HepG2 (cell line): Measurements from ENCODE around the gene TSGA10. TPM values are rescaled to one million over a fixed set of nuclear protein-coding genes. Genes with fewer than 3 reads are reported as not detected.

Experiments used
- DNMT1 ChIP-seq: sonication (generic); formaldehyde crosslinking; IDR thresholded peaks from 2 replicates; pipeline ENCODE4 v1.5.1; 2020; ENCODE audit warnings: mild to moderate bottlenecking, missing genetic modification reagents
- GATAD1 ChIP-seq: IDR thresholded peaks from 2 replicates; pipeline ENCODE4 v1.6.1; 2016; ENCODE audit warnings: missing genetic modification reagents, missing compliant biosample characterization
- HHEX ChIP-seq: IDR thresholded peaks from 2 replicates; pipeline ENCODE4 v1.6.1; 2016; ENCODE audit warnings: control low read depth
- KAT7 ChIP-seq: IDR thresholded peaks from 2 replicates; pipeline ENCODE4 v1.6.1; 2018; ENCODE audit warnings: borderline replicate concordance, missing compliant biosample characterization
- NFKB2 ChIP-seq: sonication (generic); formaldehyde crosslinking; IDR thresholded peaks from 2 replicates; pipeline ENCODE4 v1.4.0; 2020; ENCODE audit warnings: missing genetic modification reagents, borderline replicate concordance
- NFYB ChIP-seq: sonication (generic); formaldehyde crosslinking; IDR thresholded peaks from 2 replicates; pipeline ENCODE4 v1.4.0; 2020; ENCODE audit warnings: missing genetic modification reagents
- NR2F1 ChIP-seq, 2 experiments: fragments of 450-650 bp in 1 of 2; formaldehyde crosslinking in 1 of 2; IDR thresholded peaks; 2 replicates each; pipeline versions ENCODE4 v1.5.0 to v1.6.1; 2016 to 2020; ENCODE audit warnings: mild to moderate bottlenecking in 1 of 2, missing compliant biosample characterization in 1 of 2, missing genetic modification reagents in 1 of 2, moderate library complexity in 1 of 2
- PHF20 ChIP-seq: sonication (generic); formaldehyde crosslinking; IDR thresholded peaks from 2 replicates; pipeline ENCODE4 v1.5.0; 2020; ENCODE audit warnings: mild to moderate bottlenecking, missing genetic modification reagents
- PLRG1 ChIP-seq: fragments of 450-650 bp; conservative IDR thresholded peaks from 2 replicates; pipeline ENCODE4 v1.6.1; 2016
- POLR2G ChIP-seq: fragments of 200-400 bp; formaldehyde crosslinking; IDR thresholded peaks from 2 replicates; pipeline ENCODE4 v1.6.1; 2018; ENCODE audit warnings: mild to moderate bottlenecking, low read depth, low read length, moderate library complexity
- RFX1 ChIP-seq: fragments of 450-650 bp; IDR thresholded peaks from 2 replicates; pipeline ENCODE4 v1.6.1; 2017
- RFXANK ChIP-seq: IDR thresholded peaks from 2 replicates; pipeline ENCODE4 v1.6.1; 2016
- SRSF9 ChIP-seq: fragments of 200-400 bp; formaldehyde crosslinking; IDR thresholded peaks from 2 replicates; pipeline ENCODE4 v1.6.1; 2018; ENCODE audit warnings: borderline replicate concordance, mild to moderate bottlenecking, low read depth, low read length; ENCODE audit not compliant: insufficient read depth, poor library complexity, severe bottlenecking
- TBX3 ChIP-seq: fragments of 450-650 bp; IDR thresholded peaks from 2 replicates; pipeline ENCODE4 v1.6.1; 2017; ENCODE audit warnings: antibody characterized with exemption, mild to moderate bottlenecking, inconsistent platforms, borderline replicate concordance
- TSC22D2 ChIP-seq: sonication (generic); formaldehyde crosslinking; IDR thresholded peaks from 2 replicates; pipeline ENCODE4 v1.5.1; 2020; ENCODE audit warnings: missing genetic modification reagents, mild to moderate bottlenecking, borderline replicate concordance
- ZNF138 ChIP-seq: sonication (generic); formaldehyde crosslinking; IDR thresholded peaks from 2 replicates; pipeline ENCODE4 v1.5.0; 2020; ENCODE audit warnings: mild to moderate bottlenecking, low read depth, missing genetic modification reagents
- ZNF143 ChIP-seq: sonication (generic); formaldehyde crosslinking; IDR thresholded peaks from 2 replicates; pipeline ENCODE4 v1.4.0; 2020; ENCODE audit warnings: missing genetic modification reagents
- ZNF160 ChIP-seq: sonication (generic); formaldehyde crosslinking; IDR thresholded peaks from 2 replicates; pipeline ENCODE4 v1.8.0; 2022; ENCODE audit warnings: mild to moderate bottlenecking, inconsistent platforms, missing genetic modification reagents
- ZNF362 ChIP-seq: sonication (generic); formaldehyde crosslinking; IDR thresholded peaks from 2 replicates; pipeline ENCODE4 v1.4.0; 2020; ENCODE audit warnings: missing genetic modification reagents, mild to moderate bottlenecking, borderline replicate concordance
- ZNF547 ChIP-seq: sonication (generic); formaldehyde crosslinking; IDR thresholded peaks from 2 replicates; pipeline ENCODE4 v1.5.1; 2020; ENCODE audit warnings: mild to moderate bottlenecking, missing genetic modification reagents
- ZNF589 ChIP-seq: sonication (generic); formaldehyde crosslinking; conservative IDR thresholded peaks from 2 replicates; pipeline ENCODE4 v1.8.0; 2022; ENCODE audit warnings: mild to moderate bottlenecking, moderate library complexity, missing genetic modification reagents
- ZZZ3 ChIP-seq: sonication (generic); formaldehyde crosslinking; IDR thresholded peaks from 2 replicates; pipeline ENCODE4 v1.4.0; 2020; ENCODE audit warnings: missing genetic modification reagents, mild to moderate bottlenecking, borderline replicate concordance
- polyA plus RNA-seq, 8 experiments: library from polyadenylated mRNA; depleted of rRNA in 3 of 8; stranded (reverse) in 7 of 8; unstranded in 1 of 8; fragments of >200 nt; fragmentation: Illumina TruSeq in 4 of 8; extraction: Trizol in 4 of 8; gene quantifications; 2 replicates each; pipeline versions ENCODE4 v1.2.1 to v1.2.3, GENCODE V29; 2011 to 2016; ENCODE audit warnings: low read depth in 4 of 8, missing spikeins in 1 of 8, mixed read lengths in 1 of 8; ENCODE audit not compliant: insufficient read depth in 1 of 8
- total RNA-seq, 5 experiments: library from RNA; depleted of rRNA; stranded (reverse); fragments of >200 nt; fragmentation: Illumina TruSeq; extraction: Trizol; gene quantifications; 2 replicates each; pipeline ENCODE4 v1.2.3, GENCODE V29; 2016; ENCODE audit warnings: low read depth in 1 of 5
- TF ChIP-seq, protein P1 (sequence below): sonication (generic); formaldehyde crosslinking; IDR thresholded peaks from 2 replicates; pipeline ENCODE4 v1.5.1; 2020; ENCODE audit warnings: missing genetic modification reagents, mild to moderate bottlenecking, borderline replicate concordance
- TF ChIP-seq, protein P2 (sequence below): sonication (generic); formaldehyde crosslinking; conservative IDR thresholded peaks from 2 replicates; pipeline ENCODE4 v1.8.0; 2022; ENCODE audit warnings: mild to moderate bottlenecking, moderate library complexity, missing genetic modification reagents
- TF ChIP-seq, protein P3 (sequence below): sonication (generic); formaldehyde crosslinking; IDR thresholded peaks from 2 replicates; pipeline ENCODE4 v1.4.0; 2020; ENCODE audit warnings: mild to moderate bottlenecking, missing genetic modification reagents

Gene TSGA10
- total and polyA plus RNA-seq, 2 of the 13 experiments (the other 11 are each of a cell fraction or from before 2014, with no cell fraction given): 4.7 to 13.1 TPM

DNA sequence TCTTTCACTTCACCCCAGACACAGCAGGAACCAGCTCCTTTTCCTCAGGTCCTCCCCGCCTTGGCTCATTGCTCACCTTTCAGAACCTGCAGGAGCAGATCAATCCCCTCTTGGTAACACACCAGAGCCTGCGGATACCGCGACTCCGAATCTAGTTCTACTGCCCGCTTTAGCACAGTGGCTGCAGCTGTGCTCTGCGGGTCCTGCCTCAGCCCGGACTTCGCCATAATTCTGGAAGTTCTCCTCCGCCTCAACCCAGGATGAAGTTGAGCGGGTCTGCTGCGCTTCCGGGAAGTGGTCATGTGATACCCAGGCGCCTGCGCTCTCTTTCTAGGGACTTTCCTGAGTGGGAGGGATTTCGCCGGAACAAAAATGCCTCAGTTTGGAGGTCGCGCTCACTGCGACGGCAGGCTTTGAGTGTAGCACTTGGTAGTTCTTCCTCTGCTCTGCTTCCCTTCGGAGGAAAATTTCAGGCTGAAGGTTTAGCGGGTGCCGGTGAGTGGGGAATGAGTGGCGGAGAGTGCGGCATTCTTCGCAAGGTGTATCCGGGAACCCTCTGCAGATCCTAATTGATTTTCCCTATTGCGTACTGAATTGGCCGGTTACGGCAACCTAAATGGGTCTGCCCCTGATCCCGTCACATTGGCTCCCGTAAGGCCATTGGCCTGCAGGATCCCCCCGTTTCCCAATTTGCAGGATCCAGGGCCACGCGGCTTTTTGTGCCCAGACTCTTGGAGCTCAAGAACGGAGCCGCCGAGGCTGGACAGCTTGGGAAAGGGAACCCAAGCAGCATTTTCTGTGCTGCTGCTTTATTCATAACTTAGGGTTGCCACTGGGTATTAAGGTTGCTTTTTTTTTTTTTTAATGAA, 26.2 kb upstream of the TSGA10 start, which contains the start of the genes MITD1 and MRPL30 (continued):
- TF ChIP-seq, protein P1, sequence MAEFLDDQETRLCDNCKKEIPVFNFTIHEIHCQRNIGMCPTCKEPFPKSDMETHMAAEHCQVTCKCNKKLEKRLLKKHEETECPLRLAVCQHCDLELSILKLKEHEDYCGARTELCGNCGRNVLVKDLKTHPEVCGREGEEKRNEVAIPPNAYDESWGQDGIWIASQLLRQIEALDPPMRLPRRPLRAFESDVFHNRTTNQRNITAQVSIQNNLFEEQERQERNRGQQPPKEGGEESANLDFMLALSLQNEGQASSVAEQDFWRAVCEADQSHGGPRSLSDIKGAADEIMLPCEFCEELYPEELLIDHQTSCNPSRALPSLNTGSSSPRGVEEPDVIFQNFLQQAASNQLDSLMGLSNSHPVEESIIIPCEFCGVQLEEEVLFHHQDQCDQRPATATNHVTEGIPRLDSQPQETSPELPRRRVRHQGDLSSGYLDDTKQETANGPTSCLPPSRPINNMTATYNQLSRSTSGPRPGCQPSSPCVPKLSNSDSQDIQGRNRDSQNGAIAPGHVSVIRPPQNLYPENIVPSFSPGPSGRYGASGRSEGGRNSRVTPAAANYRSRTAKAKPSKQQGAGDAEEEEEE (CRISPR knock-in tag): no peak
- TF ChIP-seq ZNF160 (peak; percentile 76; the same call in 1 of the 2 replicates), ZNF589 (CRISPR knock-in tag) (peak; percentile 89; the same call in 1 of the 2 replicates), POLR2G (peak; percentile 96), NFYB (CRISPR knock-in tag) (peak; percentile 60), TBX3 (no peak), NFKB2 (CRISPR knock-in tag) (peak; percentile 74; the same call in 1 of the 2 replicates), PLRG1 (no peak), TSC22D2 (CRISPR knock-in tag) (peak; percentile 99; the same call in 1 of the 2 replicates), ZZZ3 (no peak; the same call in 1 of the 2 replicates), SRSF9 (no peak), PHF20 (CRISPR knock-in tag) (peak; percentile 99), GATAD1 (CRISPR knock-in tag) (peak; percentile 99), NR2F1 (CRISPR knock-in tag; IDR thresholded peaks at IDR 0.05) (peak in 1 of 2 experiments; percentile 18; a peak in 1 of 4 replicates), HHEX (CRISPR knock-in tag) (peak; percentile 36; the same call in 1 of the 2 replicates), ZNF362 (CRISPR knock-in tag) (no peak), KAT7 (CRISPR knock-in tag) (peak; percentile 95), RFX1 (no peak), DNMT1 (CRISPR knock-in tag) (peak; percentile 97), ZNF547 (CRISPR knock-in tag) (peak; percentile 99), ZNF143 (peak; percentile 86), ZNF138 (CRISPR knock-in tag) (no peak; the same call in 1 of the 2 replicates), RFXANK (peak; percentile 93)
- TF ChIP-seq, protein P2, sequence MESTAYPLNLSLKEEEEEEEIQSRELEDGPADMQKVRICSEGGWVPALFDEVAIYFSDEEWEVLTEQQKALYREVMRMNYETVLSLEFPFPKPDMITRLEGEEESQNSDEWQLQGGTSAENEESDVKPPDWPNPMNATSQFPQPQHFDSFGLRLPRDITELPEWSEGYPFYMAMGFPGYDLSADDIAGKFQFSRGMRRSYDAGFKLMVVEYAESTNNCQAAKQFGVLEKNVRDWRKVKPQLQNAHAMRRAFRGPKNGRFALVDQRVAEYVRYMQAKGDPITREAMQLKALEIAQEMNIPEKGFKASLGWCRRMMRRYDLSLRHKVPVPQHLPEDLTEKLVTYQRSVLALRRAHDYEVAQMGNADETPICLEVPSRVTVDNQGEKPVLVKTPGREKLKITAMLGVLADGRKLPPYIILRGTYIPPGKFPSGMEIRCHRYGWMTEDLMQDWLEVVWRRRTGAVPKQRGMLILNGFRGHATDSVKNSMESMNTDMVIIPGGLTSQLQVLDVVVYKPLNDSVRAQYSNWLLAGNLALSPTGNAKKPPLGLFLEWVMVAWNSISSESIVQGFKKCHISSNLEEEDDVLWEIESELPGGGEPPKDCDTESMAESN: peak; percentile 75; the same call in 1 of the 2 replicates
- TF ChIP-seq, protein P3, sequence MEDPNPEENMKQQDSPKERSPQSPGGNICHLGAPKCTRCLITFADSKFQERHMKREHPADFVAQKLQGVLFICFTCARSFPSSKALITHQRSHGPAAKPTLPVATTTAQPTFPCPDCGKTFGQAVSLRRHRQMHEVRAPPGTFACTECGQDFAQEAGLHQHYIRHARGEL (CRISPR knock-in tag): 0 out of 2 replicates have a peak, but pooled peaks have one; percentile 38
